Gastrocnemius medialis (tissue), 4 donors: ENCODE data around the gene CHST12. TPM values are rescaled to one million over a fixed set of nuclear protein-coding genes. Genes with fewer than 3 reads are reported as not detected.
"Not testable (repeated sequence)": the region's sequence is repeated elsewhere in the genome, so short reads cannot be mapped to it uniquely, and the experiment has no call there.

Experiments
- ATAC-seq, 2 donors: fragments of 150-250 bp; one replicate each; pipeline ENCODE4 v1.9.1; 2016
- DNase-seq, 2 donors: peaks; one replicate each; pipeline ENCODE4 v3.0.0-alpha.2; 2019
- H3K27ac ChIP-seq, 4 donors: fragments of 200-600 bp; sonication (generic); 1 replicate in 1 of 4; 2 replicates in 3 of 4; pipeline ENCODE4 v1.5.1; 2016 to 2018; ENCODE audit warnings: mild to moderate bottlenecking in 2 of 4, moderate library complexity in 1 of 4
- H3K27me3 ChIP-seq, 3 donors: fragments of 200-600 bp; sonication (generic) in 2 of 3; 1 replicate in 1 of 3; 2 replicates in 2 of 3; pipeline versions ENCODE4 v1.5.1 to v1.6.0; 2016 to 2019; ENCODE audit warnings: mild to moderate bottlenecking in 1 of 3, moderate library complexity in 1 of 3
- H3K36me3 ChIP-seq, 2 donors: fragments of 200-600 bp; sonication (generic) in 1 of 2; one replicate each; pipeline ENCODE4 v1.5.1; 2017 to 2018
- H3K4me1 ChIP-seq, 2 donors: fragments of 200-600 bp; sonication (generic) in 1 of 2; one replicate each; pipeline ENCODE4 v1.5.1; 2016 to 2017; ENCODE audit warnings: mild to moderate bottlenecking in 2 of 2
- H3K4me3 ChIP-seq, 4 donors: fragments of 200-600 bp; sonication (generic) in 3 of 4; 1 replicate in 1 of 4; 2 replicates in 3 of 4; pipeline ENCODE4 v1.5.1; 2016 to 2019; ENCODE audit warnings: mild to moderate bottlenecking in 2 of 4
- H3K9me3 ChIP-seq, 3 donors: fragments of 200-600 bp; sonication (generic) in 2 of 3; 1 replicate in 1 of 3; 2 replicates in 2 of 3; pipeline ENCODE4 v1.5.1; 2016 to 2019
- POLR2A ChIP-seq, 2 donors: fragments of 450-650 bp; IDR thresholded peaks; one replicate each; pipeline ENCODE4 v1.6.1; 2017; ENCODE audit warnings: antibody characterized with exemption in 2 of 2, mild to moderate bottlenecking in 2 of 2, moderate library complexity in 2 of 2
- in situ Hi-C, 4 donors: fragments of 200-750 bp; cut with MboI; loops; one replicate each; pipeline versions ENCODE4 v1.15.0 to v1.8.0; 2017; ENCODE audit warnings: low sequenced_read_pairs in 4 of 4
- intact Hi-C: fragments of 100-400 bp; cut with DNase I; formaldehyde crosslinking; loops from one replicate; pipeline ENCODE4 v1.15.1; 2023; ENCODE audit warnings: low total_unique reads
- total RNA-seq, 4 donors: library from RNA; depleted of rRNA; stranded (reverse); fragments of >200 nt; gene quantifications; one replicate each; pipeline versions ENCODE4 v1.1.0 to v1.2.3, GENCODE V29; 2016
- TF ChIP-seq, protein P1 (sequence below), 5 experiments: fragments of 450-650 bp in 3 of 5; fragments of 200-600 bp in 2 of 5; sonication (generic) in 2 of 5; IDR thresholded peaks in 4 of 5; conservative IDR thresholded peaks in 1 of 5; 1 replicate in 4 of 5; 2 replicates in 1 of 5; pipeline ENCODE4 v1.5.1; 2016 to 2019; ENCODE audit warnings: antibody characterized with exemption in 5 of 5, mild to moderate bottlenecking in 3 of 5, moderate library complexity in 3 of 5

Gene CHST12
- total RNA-seq, 4 donors from 2014 or later, result 5.5 to 13.1 (median 10.1) TPM

DNA sequence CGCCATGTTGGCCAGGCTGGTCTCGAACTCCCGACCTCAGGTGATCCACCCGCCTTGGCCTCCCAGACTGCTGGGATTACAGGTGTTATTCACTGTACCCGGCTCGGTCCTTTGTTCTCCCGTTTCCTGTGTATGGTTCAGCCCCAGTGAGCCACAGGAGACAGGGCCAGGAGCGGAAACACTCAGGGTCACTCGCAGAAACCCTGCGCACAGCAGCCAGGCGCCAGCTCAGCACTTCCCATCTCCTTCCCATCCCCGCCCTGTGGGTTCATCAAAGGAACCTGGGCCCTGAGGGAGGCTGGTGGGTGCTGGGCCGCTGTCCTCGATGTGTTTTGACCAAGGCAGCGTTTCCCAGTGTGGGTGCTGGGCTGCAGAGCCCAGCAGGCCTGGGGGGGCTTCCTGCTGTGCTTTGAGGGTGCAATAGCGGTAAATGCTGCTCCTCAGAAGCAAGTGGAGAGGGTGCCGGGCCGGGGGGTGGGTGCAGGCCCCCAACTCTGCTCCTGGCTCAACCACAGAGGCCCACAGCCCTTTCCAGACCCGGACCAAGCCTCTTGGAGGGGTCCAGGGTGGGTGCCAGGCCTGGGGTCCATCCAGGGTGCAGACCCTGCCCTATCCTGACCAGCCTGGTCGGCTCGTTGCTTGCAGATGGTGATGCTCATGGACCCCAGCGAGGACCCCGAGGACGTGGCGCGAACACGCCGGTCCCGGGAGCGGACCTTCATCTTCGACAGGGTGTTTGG, 15.3 kb upstream of the CHST12 start:
- Histone ChIP-seq H3K9me3 (no peaks in the 10 kb centered on the region), H3K4me1 (no peaks in the 10 kb centered on the region), H3K36me3 (no peaks in the 10 kb centered on the region), H3K27ac (no peak overlapping the region), H3K4me3 (no peak overlapping the region), H3K27me3 (no peaks in the 10 kb centered on the region)
- DNase-seq, result no peak
- TF ChIP-seq, protein P1, sequence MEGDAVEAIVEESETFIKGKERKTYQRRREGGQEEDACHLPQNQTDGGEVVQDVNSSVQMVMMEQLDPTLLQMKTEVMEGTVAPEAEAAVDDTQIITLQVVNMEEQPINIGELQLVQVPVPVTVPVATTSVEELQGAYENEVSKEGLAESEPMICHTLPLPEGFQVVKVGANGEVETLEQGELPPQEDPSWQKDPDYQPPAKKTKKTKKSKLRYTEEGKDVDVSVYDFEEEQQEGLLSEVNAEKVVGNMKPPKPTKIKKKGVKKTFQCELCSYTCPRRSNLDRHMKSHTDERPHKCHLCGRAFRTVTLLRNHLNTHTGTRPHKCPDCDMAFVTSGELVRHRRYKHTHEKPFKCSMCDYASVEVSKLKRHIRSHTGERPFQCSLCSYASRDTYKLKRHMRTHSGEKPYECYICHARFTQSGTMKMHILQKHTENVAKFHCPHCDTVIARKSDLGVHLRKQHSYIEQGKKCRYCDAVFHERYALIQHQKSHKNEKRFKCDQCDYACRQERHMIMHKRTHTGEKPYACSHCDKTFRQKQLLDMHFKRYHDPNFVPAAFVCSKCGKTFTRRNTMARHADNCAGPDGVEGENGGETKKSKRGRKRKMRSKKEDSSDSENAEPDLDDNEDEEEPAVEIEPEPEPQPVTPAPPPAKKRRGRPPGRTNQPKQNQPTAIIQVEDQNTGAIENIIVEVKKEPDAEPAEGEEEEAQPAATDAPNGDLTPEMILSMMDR (IDR thresholded peaks at IDR 0.05 in 4 of 5, conservative IDR thresholded peaks at IDR 0.05 in 1 of 5), result no peak
- no peak for TF ChIP-seq POLR2A (IDR thresholded peaks at IDR 0.05)
- in situ Hi-C loops, result no loop called here
- peak; percentile 58 to 77 for ATAC-seq
- intact Hi-C loops, result no loop called here

- Histone ChIP-seq H3K27me3 (no peaks in the 10 kb centered on the region), H3K4me3 (no peak overlapping the region), H3K9me3 (no peaks in the 10 kb centered on the region), H3K4me1 (no peaks in the 10 kb centered on the region), H3K27ac (no peak overlapping the region), H3K36me3 (no peaks in the 10 kb centered on the region)
- ATAC-seq (no peak), DNase-seq (no peak)
- in situ Hi-C loops (no loop called here), intact Hi-C loops (no loop called here)
- TF ChIP-seq POLR2A (IDR thresholded peaks at IDR 0.05), result no peak
- TF ChIP-seq, protein P1 (IDR thresholded peaks at IDR 0.05 in 4 of 5, conservative IDR thresholded peaks at IDR 0.05 in 1 of 5), result no peak
These were observed 14.8 kb upstream of the CHST12 start for GRCh38 chr7:2388637-2388954.

GRCh38 chr7:2390020-2390816, 13.2 kb upstream of the CHST12 start:
- in situ Hi-C loops, H3K4me1 ChIP-seq, H3K9me3 ChIP-seq, H3K27ac ChIP-seq, H3K4me3 ChIP-seq, DNase-seq, intact Hi-C loops, H3K36me3 ChIP-seq, ATAC-seq, H3K27me3 ChIP-seq: not testable (repeated sequence)

GRCh38 chr7:2393706-2394105, 9.7 kb upstream of the CHST12 start:
- H3K27me3 ChIP-seq, result no peaks in the 10 kb centered on the region
- no peaks in the 10 kb centered on the region for H3K4me1 ChIP-seq
- H3K27ac ChIP-seq, result no peak overlapping the region
- no peak overlapping the region for H3K4me3 ChIP-seq
- TF ChIP-seq, protein P1 (IDR thresholded peaks at IDR 0.05 in 4 of 5, conservative IDR thresholded peaks at IDR 0.05 in 1 of 5), result no peak
- TF ChIP-seq POLR2A (IDR thresholded peaks at IDR 0.05), result no peak
- H3K36me3 ChIP-seq, result no peaks in the 10 kb centered on the region
- ATAC-seq (no peak), DNase-seq (no peak)
- in situ Hi-C loops (no loop called here), intact Hi-C loops (no loop called here)
- no peaks in the 10 kb centered on the region for H3K9me3 ChIP-seq

- Histone ChIP-seq H3K4me3 (no peak overlapping the region), H3K9me3 (no peaks in the 10 kb centered on the region), H3K27me3 (no peaks in the 10 kb centered on the region), H3K27ac (no peak overlapping the region), H3K4me1 (peaks cover 0 to 2% of the 10 kb centered on the region in 2 donors), H3K36me3 (no peaks in the 10 kb centered on the region)
- DNase-seq (no peak), ATAC-seq (no peak)
- TF ChIP-seq, protein P1 (IDR thresholded peaks at IDR 0.05 in 4 of 5, conservative IDR thresholded peaks at IDR 0.05 in 1 of 5), result no peak
- no peak for TF ChIP-seq POLR2A (IDR thresholded peaks at IDR 0.05)
- intact Hi-C loops (no loop called here), in situ Hi-C loops (no loop called here)
These were observed 8.8 kb upstream of the CHST12 start for GRCh38 chr7:2394566-2395082.
